Heart left ventricle (tissue), 16 donors: ENCODE data around the gene LTBP2. TPM values are rescaled to one million over a fixed set of nuclear protein-coding genes. Genes with fewer than 3 reads are reported as not detected.

Experiments used
- ATAC-seq, 4 donors: fragments of 200-7000 bp; cut with Tn5 transposase; one replicate each; pipeline ENCODE4 v1.9.1; 2020 to 2022; ENCODE audit warnings: moderate library complexity in 4 of 4, mild to moderate bottlenecking in 3 of 4, moderate number of reproducible peaks in 1 of 4
- DNase-seq, 5 donors: peaks; one replicate each; pipeline ENCODE4 v3.0.0-alpha.2; 2020
- H3K27ac ChIP-seq, 12 donors: fragments of 200-600 bp; sonication (generic) in 4 of 12; one replicate each; pipeline versions ENCODE4 v1.5.0 to v1.8.0; 2016 to 2022; ENCODE audit warnings: mild to moderate bottlenecking in 2 of 12
- H3K27me3 ChIP-seq, 9 donors: fragments of 200-600 bp; sonication (generic) in 2 of 9; one replicate each; pipeline versions ENCODE4 v1.5.1 to v1.8.0; 2016 to 2022; ENCODE audit warnings: mild to moderate bottlenecking in 3 of 9
- H3K36me3 ChIP-seq, 9 donors: fragments of 200-600 bp; sonication (generic) in 2 of 9; one replicate each; pipeline versions ENCODE4 v1.5.0 to v1.8.0; 2018 to 2022; ENCODE audit warnings: mild to moderate bottlenecking in 2 of 9
- H3K4me1 ChIP-seq, 12 donors: fragments of 200-600 bp; sonication (generic) in 4 of 12; one replicate each; pipeline versions ENCODE4 v1.5.0 to v1.8.0; 2016 to 2022; ENCODE audit warnings: mild to moderate bottlenecking in 3 of 12
- H3K4me3 ChIP-seq, 12 donors: fragments of 200-600 bp; sonication (generic) in 4 of 12; one replicate each; pipeline versions ENCODE4 v1.5.0 to v1.8.0; 2017 to 2022; ENCODE audit warnings: mild to moderate bottlenecking in 9 of 12, moderate library complexity in 4 of 12
- H3K9me3 ChIP-seq, 12 donors: fragments of 200-600 bp; sonication (generic) in 4 of 12; one replicate each; pipeline versions ENCODE4 v1.5.0 to v1.8.0; 2016 to 2022; ENCODE audit warnings: mild to moderate bottlenecking in 1 of 12
- CTCF ChIP-seq, 12 donors: fragments of 200-600 bp; sonication (generic) in 4 of 12; IDR thresholded peaks; one replicate each; pipeline versions ENCODE4 v1.5.0 to v1.8.0; 2018 to 2022; ENCODE audit warnings: antibody characterized with exemption in 12 of 12, mild to moderate bottlenecking in 5 of 12
- POLR2A ChIP-seq, 2 donors: fragments of 450-650 bp; IDR thresholded peaks; one replicate each; pipeline ENCODE4 v1.6.1; 2017; ENCODE audit warnings: antibody characterized with exemption in 2 of 2, mild to moderate bottlenecking in 2 of 2, moderate library complexity in 2 of 2
- WGBS, 4 donors: extraction: QIAGEN DNeasy Blood & Tissue Kit in 2 of 4; methylation state at CpG; one replicate each; pipeline versions ENCODE4 v1.1.5 to v1.1.7; 2013 to 2018; 5-methylcytosine and 5-hydroxymethylcytosine counted together
- intact Hi-C, 10 donors: fragments of 100-400 bp; cut with DNase I; formaldehyde crosslinking; loops; one replicate each; pipeline versions ENCODE4 v1.11.1 to v1.14.2; 2022
- polyA plus RNA-seq, 2 donors: library from polyadenylated mRNA; stranded (reverse); fragments of 200-250 nt; gene quantifications; one replicate each; pipeline ENCODE4 v1.2.3, GENCODE V29; 2013
- total RNA-seq, 9 donors: library from RNA; depleted of rRNA in 2 of 9; stranded (reverse); fragments of >200 nt in 2 of 9; fragmentation: NEBNext Ultra II Directional in 3 of 9; extraction: Animal tissue kit (Norgen Biotek cat#: 25700) in 3 of 9; gene quantifications; one replicate each; pipeline versions ENCODE4 v1.1.0 to v1.2.4, GENCODE V29; 2016 to 2023
- donor health status: ischemic (EF 13 %, LVEDD 7.1; RV severe dilation, severe dysfunction).
- donor health status: healthy with polysubstance abuse.
- donor health status: DM: no; HTN: yes; CAD: no.
- donor health status: DM: no; HTN: no; CAD: no.
- donor health status: ischemic (EF 25% LVEDD 6.9; RV normal size, moderate dysfunction).
- donor health status: ischemic (EF 25% LVEDD 5.7; RV mildly dilated, moderate dysfunction).
- donor health status: healthy.
- donor health status: DM: yes; HTN: yes; CAD: no.
- donor health status: ischemic (EF 35%, LVEDD 5.7; RV mildly dilated, moderate dysfunction).
- donor health status: nonischemic (EF 11% LVEDD 7.7; RV severe dilation, severe dysfunction).
- donor health status: DM: yes; HTN: yes; CAD: no.
- donor health status: PGD.
- donor health status: ischemic (EF 29% LVEDD 5.4; RV normal size, mild dysfunction).
- donor health status: nonischemic (EF 23%, LVEDD 6.1; RV moderate dilation, normal function).

LTBP2 gene
- total and polyA plus RNA-seq, 11 donors: 4.0 to 69.1 (median 29.5) TPM

GRCh38 chr14:74573421-74574089 is 38.5 kb downstream of the LTBP2 start:
- 84 to 94% (median 92%) methylated on average over 11 to 13 of the region's 13 CpGs for WGBS, 4 donors
- Histone ChIP-seq H3K4me3 (no peak overlapping the region), H3K9me3 (no peaks in the 10 kb centered on the region), H3K27me3 (no peaks in the 10 kb centered on the region), H3K4me1 (peaks cover 0 to 86% (median 37%) of the 10 kb centered on the region in 12 donors), H3K36me3 (no peaks in the 10 kb centered on the region), H3K27ac (peak overlapping the region in 8 of 12 donors; percentile 42 to 91 (median 78))
- TF ChIP-seq CTCF (IDR thresholded peaks at IDR 0.05): no peak
- no peak for TF ChIP-seq POLR2A (IDR thresholded peaks at IDR 0.05)
- intact Hi-C loops: no loop called here
- DNase-seq: peak in 3 of 5 donors; percentile 1 to 19 (median 17)
- ATAC-seq: no peak

- TF ChIP-seq POLR2A (IDR thresholded peaks at IDR 0.05) (no peak), CTCF (IDR thresholded peaks at IDR 0.05) (no peak)
- Histone ChIP-seq H3K9me3 (no peaks in the 10 kb centered on the region), H3K27me3 (no peaks in the 10 kb centered on the region), H3K4me3 (no peak overlapping the region), H3K27ac (peak overlapping the region in 9 of 12 donors; percentile 42 to 91 (median 77)), H3K4me1 (peaks cover 0 to 93% (median 41%) of the 10 kb centered on the region in 12 donors), H3K36me3 (no peaks in the 10 kb centered on the region)
- 79 to 84% (median 82%) methylated on average over 15 of the region's 15 CpGs for WGBS, 4 donors
- intact Hi-C loops: no loop called here
- no peak for ATAC-seq
- DNase-seq: peak in 3 of 5 donors; percentile 18 to 28 (median 22)
Measured at GRCh38 chr14:74572726-74573301, 39.2 kb downstream of the LTBP2 start.

- H3K9me3 ChIP-seq: no peaks in the 10 kb centered on the region
- H3K4me1 ChIP-seq: peaks cover 0 to 94% (median 42%) of the 10 kb centered on the region in 12 donors
- intact Hi-C loops: no loop called here
- DNase-seq: peak in 3 of 5 donors; percentile 21 to 40 (median 29)
- peak overlapping the region in 10 of 12 donors; percentile 42 to 91 (median 77) for H3K27ac ChIP-seq
- peak; percentile 29 to 82 (median 62) for ATAC-seq
- H3K4me3 ChIP-seq: no peak overlapping the region
- TF ChIP-seq CTCF (IDR thresholded peaks at IDR 0.05) (no peak), POLR2A (IDR thresholded peaks at IDR 0.05) (no peak)
- WGBS, 4 donors: 57 to 63% (median 60%) methylated on average over 8 of the region's 8 CpGs
- H3K27me3 ChIP-seq: no peaks in the 10 kb centered on the region
- H3K36me3 ChIP-seq: no peaks in the 10 kb centered on the region
Measured at GRCh38 chr14:74571901-74572725, 39.9 kb downstream of the LTBP2 start.

- Histone ChIP-seq H3K36me3 (no peaks in the 10 kb centered on the region), H3K4me3 (peak overlapping the region in 1 of 12 donors; percentile 12), H3K27me3 (no peaks in the 10 kb centered on the region), H3K27ac (peak overlapping the region in 11 of 12 donors; percentile 2 to 91 (median 77)), H3K4me1 (peaks cover 0 to 94% (median 45%) of the 10 kb centered on the region in 12 donors), H3K9me3 (no peaks in the 10 kb centered on the region)
- peak in 3 of 5 donors; percentile 51 to 67 (median 63) for DNase-seq
- 50 to 65% (median 54%) methylated on average over 9 of the region's 9 CpGs for WGBS, 4 donors
- TF ChIP-seq POLR2A (IDR thresholded peaks at IDR 0.05) (no peak), CTCF (IDR thresholded peaks at IDR 0.05) (no peak)
- peak; percentile 2 to 50 (median 17) for ATAC-seq
- intact Hi-C loops: no loop called here
Measured at GRCh38 chr14:74571441-74571841, 40.6 kb downstream of the LTBP2 start.
